LNCaP clone FGC (cell line): ENCODE results near the gene FASTKD1.
A peak's percentile ranks its signal among the peaks of the same experiment; 100 is the strongest.
"Not testable (repeated sequence)": the region's sequence is repeated elsewhere in the genome, so short reads cannot be mapped to it uniquely, and the experiment has no call there.

Source experiments
- DNase-seq: peaks from one replicate; pipeline ENCODE4 v3.0.0-alpha.2; 2011; ENCODE audit warnings: low read depth
- H3K4me3 ChIP-seq: 2 replicates; pipeline ENCODE4 v1.5.1; 2011; ENCODE audit warnings: mild to moderate bottlenecking, low read depth, low read length, control low read depth
- TF ChIP-seq, protein P1 (sequence below): IDR thresholded peaks from 2 replicates; pipeline ENCODE4 v1.5.1; 2012; ENCODE audit warnings: mild to moderate bottlenecking; ENCODE audit not compliant: control insufficient read depth, insufficient read depth; ENCODE audit errors: extremely low read depth

The FASTKD1 gene

DNA sequence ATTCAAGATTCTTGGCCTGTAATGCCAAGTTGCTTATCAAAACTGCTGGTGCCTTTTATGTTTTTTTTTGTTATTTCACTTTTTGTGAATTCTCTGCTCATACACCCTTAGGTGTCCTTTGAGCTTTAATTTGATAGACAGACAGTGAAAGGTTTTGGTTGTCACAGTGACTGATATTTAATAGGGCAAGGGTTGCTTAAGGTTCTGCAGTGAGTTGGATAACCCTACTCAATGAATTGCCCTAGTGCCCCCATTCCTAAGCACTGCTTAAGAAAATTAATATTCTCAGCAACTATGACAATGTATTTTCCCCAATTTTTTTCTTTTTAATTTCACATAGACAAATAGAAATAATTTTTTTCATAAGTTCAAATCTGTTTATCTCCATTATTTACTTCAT, 25.9 kb upstream of the FASTKD1 start:
- no peak overlapping the region for H3K4me3 ChIP-seq
- DNase-seq = no peak
- TF ChIP-seq, protein P1, sequence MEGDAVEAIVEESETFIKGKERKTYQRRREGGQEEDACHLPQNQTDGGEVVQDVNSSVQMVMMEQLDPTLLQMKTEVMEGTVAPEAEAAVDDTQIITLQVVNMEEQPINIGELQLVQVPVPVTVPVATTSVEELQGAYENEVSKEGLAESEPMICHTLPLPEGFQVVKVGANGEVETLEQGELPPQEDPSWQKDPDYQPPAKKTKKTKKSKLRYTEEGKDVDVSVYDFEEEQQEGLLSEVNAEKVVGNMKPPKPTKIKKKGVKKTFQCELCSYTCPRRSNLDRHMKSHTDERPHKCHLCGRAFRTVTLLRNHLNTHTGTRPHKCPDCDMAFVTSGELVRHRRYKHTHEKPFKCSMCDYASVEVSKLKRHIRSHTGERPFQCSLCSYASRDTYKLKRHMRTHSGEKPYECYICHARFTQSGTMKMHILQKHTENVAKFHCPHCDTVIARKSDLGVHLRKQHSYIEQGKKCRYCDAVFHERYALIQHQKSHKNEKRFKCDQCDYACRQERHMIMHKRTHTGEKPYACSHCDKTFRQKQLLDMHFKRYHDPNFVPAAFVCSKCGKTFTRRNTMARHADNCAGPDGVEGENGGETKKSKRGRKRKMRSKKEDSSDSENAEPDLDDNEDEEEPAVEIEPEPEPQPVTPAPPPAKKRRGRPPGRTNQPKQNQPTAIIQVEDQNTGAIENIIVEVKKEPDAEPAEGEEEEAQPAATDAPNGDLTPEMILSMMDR = no peak

DNA sequence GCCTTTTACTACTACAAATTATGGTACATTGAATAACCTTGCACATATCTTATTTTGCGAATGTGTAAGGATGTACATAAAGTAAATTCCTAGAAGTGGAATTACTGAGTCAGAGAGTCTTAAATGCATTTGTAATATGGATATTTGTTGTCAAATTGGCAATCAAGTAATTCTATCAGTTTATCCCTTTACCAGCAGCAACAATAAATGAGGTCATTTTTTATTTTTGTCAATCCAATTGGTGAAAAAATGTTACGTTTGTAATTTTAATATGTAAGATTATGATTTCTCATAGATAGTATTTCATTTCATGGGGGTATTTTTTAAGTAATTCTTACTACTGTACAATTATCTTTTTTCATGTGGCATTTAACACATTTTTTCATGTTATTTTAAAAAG, 25.3 kb upstream of the FASTKD1 start:
- DNase-seq = no peak
- no peak overlapping the region for H3K4me3 ChIP-seq
- TF ChIP-seq, protein P1 = no peak

DNA sequence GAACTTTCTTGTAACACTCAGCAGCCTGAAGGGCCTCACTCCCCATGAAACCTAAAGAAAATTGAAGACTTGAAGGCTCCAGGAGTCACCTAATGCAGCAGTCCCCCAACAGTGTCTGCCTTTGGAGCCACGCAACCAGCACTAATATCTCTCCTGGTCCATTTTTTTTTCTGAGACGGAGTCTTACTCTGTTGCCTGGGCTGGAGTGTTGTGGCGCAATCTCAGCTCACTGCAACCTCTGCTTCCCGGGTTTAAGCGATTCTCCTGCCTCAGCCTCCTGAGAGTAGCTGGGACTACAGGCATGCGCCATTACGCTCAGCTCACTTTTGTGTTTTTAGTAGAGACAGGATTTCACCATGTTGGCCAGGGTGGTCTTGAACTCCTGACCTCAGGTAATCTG, 22.9 kb upstream of the FASTKD1 start:
- not testable (repeated sequence) for H3K4me3 ChIP-seq, DNase-seq

DNA sequence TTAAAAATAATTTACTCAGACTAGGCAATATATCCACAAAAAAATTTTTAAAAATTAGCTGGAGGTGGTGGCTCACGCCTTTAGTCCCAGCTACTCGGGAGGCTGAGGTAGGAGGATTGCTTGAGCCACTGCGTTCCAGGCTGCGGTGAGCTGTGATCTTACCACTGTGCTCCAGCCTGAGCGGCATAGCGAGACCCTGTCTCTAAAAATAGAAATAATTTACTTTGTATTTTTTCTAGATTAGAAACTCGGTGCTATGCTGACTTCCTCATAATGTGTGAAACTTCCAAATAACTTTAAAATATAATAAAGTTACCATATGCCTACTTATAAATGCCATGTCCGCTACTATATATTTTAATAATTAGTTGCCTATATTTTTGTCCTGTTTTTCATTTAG, 17.1 kb upstream of the FASTKD1 start:
- DNase-seq = no peak
- no peak overlapping the region for H3K4me3 ChIP-seq
- TF ChIP-seq, protein P1 = no peak

DNA sequence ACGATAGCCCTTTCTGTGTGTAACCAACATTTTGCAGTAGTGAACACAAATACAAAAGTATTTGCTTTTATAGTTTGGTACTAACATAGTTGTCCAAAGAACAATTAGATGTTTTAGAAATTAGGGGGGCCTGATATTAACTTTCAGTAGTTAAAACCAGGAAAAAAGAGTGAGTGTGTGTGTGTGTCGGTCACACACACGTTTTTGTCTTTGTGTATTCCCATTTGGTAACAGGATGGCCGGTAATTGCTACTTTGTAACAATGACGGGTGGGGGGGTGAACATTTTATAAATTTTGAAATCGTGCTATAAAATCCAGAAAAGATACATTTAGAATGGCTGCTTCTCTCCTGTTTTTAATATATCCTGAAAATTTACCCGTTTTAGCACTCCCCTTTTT, 12.0 kb upstream of the FASTKD1 start:
- TF ChIP-seq, protein P1 = no peak
- DNase-seq = no peak

DNA sequence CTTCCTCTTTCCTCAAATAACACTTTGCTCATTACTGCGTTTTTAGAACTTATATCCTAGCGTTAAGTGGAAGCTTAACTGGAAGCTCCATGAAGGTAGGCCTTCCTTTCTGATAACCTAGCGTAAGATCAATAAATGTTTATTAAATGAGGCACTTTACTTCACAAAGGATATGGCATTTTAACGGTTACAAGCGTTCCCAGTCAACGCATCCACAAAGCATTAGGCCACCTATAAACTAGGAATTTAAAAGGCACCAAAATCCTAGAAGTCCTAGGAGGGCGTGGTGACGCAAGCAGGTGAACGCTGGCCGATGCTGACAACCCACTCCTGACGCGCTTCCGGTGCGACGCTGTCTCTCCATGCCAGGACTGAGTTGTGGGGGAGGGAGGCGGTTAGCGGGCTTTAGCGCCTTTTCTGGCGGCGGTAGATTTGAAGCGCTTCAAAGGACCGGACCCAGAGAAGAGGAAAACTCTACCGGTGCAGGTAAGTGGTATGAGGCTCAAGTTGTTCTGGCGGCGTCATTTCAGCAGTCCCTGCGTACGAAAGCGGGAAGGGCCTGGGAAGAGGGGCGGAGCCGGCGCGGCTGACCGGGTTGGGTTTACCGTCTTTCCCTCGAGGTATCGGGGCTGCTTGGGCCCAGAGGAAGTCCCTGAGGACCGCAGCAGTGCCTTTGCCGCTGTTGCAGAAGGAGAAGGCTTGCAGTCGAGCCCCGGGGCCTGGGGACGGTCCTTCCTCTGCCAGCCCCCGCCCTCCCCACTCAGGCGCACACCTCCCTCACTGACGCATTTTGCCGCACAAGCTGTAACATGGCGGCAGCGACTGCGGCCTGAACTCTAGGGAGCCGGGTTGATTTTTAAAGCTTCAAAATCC, 10.6 kb upstream of the FASTKD1 start, which contains the start of gene PPIG:
TSS of gene PPIG (plus strand) at position 347 of the 873 bp plus-strand sequence. CDS start 19,691 bp downstream, outside the sequence.
- DNase-seq = peak; percentile 72
- peak within 1 kb of the TSS; percentile 97 for H3K4me3 ChIP-seq
- TF ChIP-seq, protein P1 = no peak

More for the DNA sequence above, 12.0 kb upstream of the FASTKD1 start:
- peak overlapping the region; percentile 97 for H3K4me3 ChIP-seq

DNA sequence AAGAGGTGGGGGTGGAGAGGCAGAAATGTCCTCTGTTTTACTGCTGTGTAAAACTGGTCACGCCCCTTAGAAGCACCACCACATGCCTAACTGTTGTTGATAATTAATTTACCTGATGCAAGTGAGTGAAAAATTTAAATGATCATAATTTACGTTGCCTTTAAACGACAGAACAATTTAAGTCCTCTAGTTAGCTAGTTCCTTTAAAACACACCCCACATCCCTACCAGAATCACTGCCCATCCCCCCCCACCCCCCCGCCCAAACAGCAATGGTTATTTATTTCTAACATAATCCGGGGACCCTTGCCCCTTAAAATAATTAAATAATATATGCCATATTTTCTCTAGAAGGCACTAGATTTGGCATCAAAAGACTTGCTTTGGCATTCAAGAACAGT, 9.9 kb upstream of the FASTKD1 start:
- no peak for DNase-seq
- TF ChIP-seq, protein P1 = no peak
- H3K4me3 ChIP-seq = no peak overlapping the region

DNA sequence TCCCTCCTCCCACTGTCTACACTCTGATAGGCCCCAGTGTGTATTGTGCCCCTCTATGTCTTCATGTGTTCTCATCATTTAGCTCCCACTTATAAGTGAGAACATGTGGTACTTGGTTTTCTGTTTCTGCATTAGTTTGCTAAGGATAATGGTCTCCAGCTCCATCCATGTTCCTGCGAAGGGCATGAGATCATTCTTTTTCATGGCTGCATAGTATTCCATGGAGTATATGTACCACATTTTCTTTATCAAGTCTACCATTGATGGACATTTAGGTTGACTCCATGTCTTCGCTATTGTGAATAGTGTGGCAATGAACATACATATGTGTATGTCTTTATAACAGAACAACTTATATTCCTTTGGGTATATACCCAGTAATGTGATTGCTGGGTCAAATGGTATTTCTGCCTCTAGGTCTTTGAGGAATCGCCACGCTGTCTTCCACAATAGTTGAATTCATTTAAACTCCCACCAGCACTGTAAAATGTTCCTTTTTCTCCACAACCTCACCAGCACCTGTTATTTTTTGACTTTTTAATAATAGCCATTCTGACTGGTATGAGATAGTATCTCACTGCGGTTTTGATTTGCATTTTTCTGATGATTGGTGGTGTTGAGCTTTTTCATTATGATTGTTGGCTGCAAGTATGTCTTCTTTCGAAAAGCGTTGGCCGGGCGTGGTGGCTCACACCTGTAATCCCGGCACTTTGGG, 9.0 kb upstream of the FASTKD1 start:
- DNase-seq = not testable (repeated sequence)

More for the DNA sequence above, 9.0 kb upstream of the FASTKD1 start:
- H3K4me3 ChIP-seq = not testable (repeated sequence)
